ENCODE results near the gene ASPSCR1. TPM values are rescaled to one million over a fixed set of nuclear protein-coding genes. Genes with fewer than 3 reads are reported as not detected.

The ASPSCR1 gene
- total and polyA plus RNA-seq, 2 of the 13 experiments (the other 11 are each of a cell fraction or from before 2014, with no cell fraction given) = 274 to 314 TPM

- TF ChIP-seq ZSCAN31 (CRISPR knock-in tag; IDR thresholded peaks at IDR 0.05; ENCODE audit: low read depth) = no peak; the same call in none of the 2 replicates
- TF ChIP-seq ZBTB44 (CRISPR knock-in tag; IDR thresholded peaks at IDR 0.05) = peak; percentile 83
- TF ChIP-seq ZNF724P (CRISPR knock-in tag; IDR thresholded peaks at IDR 0.05; ENCODE audit: borderline replicate concordance) = peak; percentile 98
- peak; percentile 96 for TF ChIP-seq DNMT1 (CRISPR knock-in tag; IDR thresholded peaks at IDR 0.05)
- TF ChIP-seq, protein P1, sequence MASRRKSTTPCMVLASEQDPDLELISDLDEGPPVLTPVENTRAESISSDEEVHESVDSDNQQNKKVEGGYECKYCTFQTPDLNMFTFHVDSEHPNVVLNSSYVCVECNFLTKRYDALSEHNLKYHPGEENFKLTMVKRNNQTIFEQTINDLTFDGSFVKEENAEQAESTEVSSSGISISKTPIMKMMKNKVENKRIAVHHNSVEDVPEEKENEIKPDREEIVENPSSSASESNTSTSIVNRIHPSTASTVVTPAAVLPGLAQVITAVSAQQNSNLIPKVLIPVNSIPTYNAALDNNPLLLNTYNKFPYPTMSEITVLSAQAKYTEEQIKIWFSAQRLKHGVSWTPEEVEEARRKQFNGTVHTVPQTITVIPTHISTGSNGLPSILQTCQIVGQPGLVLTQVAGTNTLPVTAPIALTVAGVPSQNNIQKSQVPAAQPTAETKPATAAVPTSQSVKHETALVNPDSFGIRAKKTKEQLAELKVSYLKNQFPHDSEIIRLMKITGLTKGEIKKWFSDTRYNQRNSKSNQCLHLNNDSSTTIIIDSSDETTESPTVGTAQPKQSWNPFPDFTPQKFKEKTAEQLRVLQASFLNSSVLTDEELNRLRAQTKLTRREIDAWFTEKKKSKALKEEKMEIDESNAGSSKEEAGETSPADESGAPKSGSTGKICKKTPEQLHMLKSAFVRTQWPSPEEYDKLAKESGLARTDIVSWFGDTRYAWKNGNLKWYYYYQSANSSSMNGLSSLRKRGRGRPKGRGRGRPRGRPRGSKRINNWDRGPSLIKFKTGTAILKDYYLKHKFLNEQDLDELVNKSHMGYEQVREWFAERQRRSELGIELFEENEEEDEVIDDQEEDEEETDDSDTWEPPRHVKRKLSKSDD (CRISPR knock-in tag; IDR thresholded peaks at IDR 0.05; ENCODE audit: low read depth) = peak; percentile 98
- TF ChIP-seq DNMT3B (CRISPR knock-in tag; conservative IDR thresholded peaks at IDR 0.05) = no peak; the same call in 1 of the 2 replicates
- no peak for TF ChIP-seq RFXANK (CRISPR knock-in tag; IDR thresholded peaks at IDR 0.05)
- peak; percentile 91; the same call in 1 of the 2 replicates for TF ChIP-seq STAT5B (CRISPR knock-in tag; IDR thresholded peaks at IDR 0.05)
- TF ChIP-seq AHDC1 (CRISPR knock-in tag; IDR thresholded peaks at IDR 0.05; ENCODE audit: borderline replicate concordance) = peak; percentile 89
- peak; percentile 84 for TF ChIP-seq PRMT3 (CRISPR knock-in tag; IDR thresholded peaks at IDR 0.05; ENCODE audit: borderline replicate concordance, low read depth)
- peak; percentile 96; the same call in 1 of the 2 replicates for TF ChIP-seq PREB (CRISPR knock-in tag; IDR thresholded peaks at IDR 0.05)
- 0 out of 2 replicates have a peak, but pooled peaks have one; percentile 9 for TF ChIP-seq HOMEZ (CRISPR knock-in tag; IDR thresholded peaks at IDR 0.05; ENCODE audit: low read depth)
- peak; percentile 86; the same call in 1 of the 2 replicates for TF ChIP-seq ZNF816 (CRISPR knock-in tag; IDR thresholded peaks at IDR 0.05; ENCODE audit: borderline replicate concordance)
- peak; percentile 55; the same call in 1 of the 2 replicates for TF ChIP-seq JDP2 (CRISPR knock-in tag; IDR thresholded peaks at IDR 0.05; ENCODE audit: borderline replicate concordance)
Measured at GRCh38 chr17:81992306-81993102, 15.1 kb downstream of the ASPSCR1 start (continued).
